Measurements from ENCODE around the gene TCN1. TPM values are rescaled to one million over a fixed set of nuclear protein-coding genes. Genes with fewer than 3 reads are reported as not detected.

The TCN1 gene
- total and polyA plus RNA-seq, 9 of the 15 experiments (the other 6 are each of a cell fraction or from before 2014, with no cell fraction given), result 0.63 to 25.9 (median 8.0) TPM

GRCh38 chr11:59846556-59846955, 19.7 kb downstream of the TCN1 start (continued):
- TF ChIP-seq MCM2 (IDR thresholded peaks at IDR 0.05; ENCODE audit: low read depth) (no peak), ZNF444 (CRISPR knock-in tag; IDR thresholded peaks at IDR 0.05) (no peak), ELF4 (CRISPR knock-in tag; IDR thresholded peaks at IDR 0.05) (0 out of 2 replicates have a peak, but pooled peaks have one; percentile 42), THAP7 (CRISPR knock-in tag; IDR thresholded peaks at IDR 0.05) (no peak), ETV6 (IDR thresholded peaks at IDR 0.05; ENCODE audit: borderline replicate concordance in 1 of 2, low read depth in 2 of 2, low read length in 1 of 2) (no peak), ETV6 (CRISPR knock-in tag; IDR thresholded peaks at IDR 0.05; ENCODE audit: borderline replicate concordance) (no peak), YBX1 (IDR thresholded peaks at IDR 0.05) (no peak), ZNF407 (IDR thresholded peaks at IDR 0.05; ENCODE audit: low read depth) (no peak), GABPA (tag; conservative IDR thresholded peaks at IDR 0.05; ENCODE audit: low read depth) (no peak), CTCF (IDR thresholded peaks at IDR 0.05 in 2 of 3, conservative IDR thresholded peaks at IDR 0.05 in 1 of 3; ENCODE audit: insufficient read depth in 2 of 3, low read depth in 1 of 3, low read length in 3 of 3) (no peak), SUPT5H (IDR thresholded peaks at IDR 0.05) (no peak)
- TF ChIP-seq, protein P1, sequence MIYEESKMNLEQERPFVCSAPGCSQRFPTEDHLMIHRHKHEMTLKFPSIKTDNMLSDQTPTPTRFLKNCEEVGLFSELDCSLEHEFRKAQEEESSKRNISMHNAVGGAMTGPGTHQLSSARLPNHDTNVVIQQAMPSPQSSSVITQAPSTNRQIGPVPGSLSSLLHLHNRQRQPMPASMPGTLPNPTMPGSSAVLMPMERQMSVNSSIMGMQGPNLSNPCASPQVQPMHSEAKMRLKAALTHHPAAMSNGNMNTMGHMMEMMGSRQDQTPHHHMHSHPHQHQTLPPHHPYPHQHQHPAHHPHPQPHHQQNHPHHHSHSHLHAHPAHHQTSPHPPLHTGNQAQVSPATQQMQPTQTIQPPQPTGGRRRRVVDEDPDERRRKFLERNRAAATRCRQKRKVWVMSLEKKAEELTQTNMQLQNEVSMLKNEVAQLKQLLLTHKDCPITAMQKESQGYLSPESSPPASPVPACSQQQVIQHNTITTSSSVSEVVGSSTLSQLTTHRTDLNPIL (CRISPR knock-in tag; IDR thresholded peaks at IDR 0.05), result no peak

Data from K562 (cell line).